Activated T-helper 1 cell treated with anti-CD3 and anti-CD28 coated beads, Interleukin-2, amount 50 U/mL, for 16 hours (primary cell): Measurements from ENCODE around the gene TMPRSS11A.

Source experiments
- DNase-seq, 2 donors: peaks; one replicate each; pipeline ENCODE4 v3.0.0-alpha.2; 2020; ENCODE audit warnings: low read depth in 1 of 2, low spot score in 1 of 2

Gene TMPRSS11A

DNA sequence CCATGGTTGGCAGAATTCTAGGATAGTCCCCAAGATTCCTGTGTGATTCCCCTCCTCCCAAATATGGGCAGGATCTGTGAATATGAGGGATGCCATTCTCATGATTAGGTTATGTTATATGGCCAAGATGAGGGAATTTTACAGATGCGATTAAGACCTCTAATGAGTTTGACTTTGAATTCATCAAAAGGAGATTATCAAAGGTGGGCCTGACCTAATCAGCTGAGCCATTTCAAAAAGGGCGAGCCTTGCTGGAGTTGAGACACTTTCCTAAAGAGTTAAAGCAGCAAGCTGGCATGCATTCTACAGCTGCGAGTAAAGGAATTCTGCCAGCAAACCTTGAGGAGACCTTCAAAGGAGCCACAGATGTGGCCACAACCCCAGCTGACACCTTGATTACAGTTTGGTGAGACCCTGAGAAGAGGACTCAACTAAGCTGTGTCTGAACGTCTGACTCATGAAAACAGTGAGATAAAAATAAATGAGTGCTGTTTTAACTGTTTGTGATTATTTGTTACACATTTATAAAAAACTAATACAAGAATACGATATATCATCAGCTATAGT is 47.8 kb downstream of the TMPRSS11A start:
- no peak for DNase-seq

DNA sequence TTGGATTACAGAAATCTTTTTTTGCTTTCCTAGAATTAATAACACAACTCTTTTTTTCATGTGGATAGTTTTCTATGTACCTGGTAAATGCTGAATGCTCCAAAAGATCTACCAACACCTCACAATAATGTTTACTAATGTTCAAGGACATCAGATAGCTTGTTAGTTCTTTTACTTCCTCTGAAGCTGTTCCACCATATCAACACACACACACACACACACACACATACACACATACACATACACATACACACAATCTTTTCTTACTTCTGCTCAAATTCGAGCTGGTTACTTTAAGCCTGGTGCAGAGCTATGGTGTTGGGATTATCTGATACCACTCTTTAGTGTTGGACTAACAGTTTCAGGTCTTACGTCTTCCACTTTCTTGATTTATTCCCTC is 51.2 kb downstream of the TMPRSS11A start:
- DNase-seq: no peak

- DNase-seq: no peak
These were observed 51.7 kb downstream of the TMPRSS11A start for GRCh38 chr4:67911638-67912037.

- DNase-seq: no peak
These were observed 52.2 kb downstream of the TMPRSS11A start for GRCh38 chr4:67911141-67911540.

GRCh38 chr4:67910585-67910905 is 52.7 kb downstream of the TMPRSS11A start:
- no peak for DNase-seq

DNA sequence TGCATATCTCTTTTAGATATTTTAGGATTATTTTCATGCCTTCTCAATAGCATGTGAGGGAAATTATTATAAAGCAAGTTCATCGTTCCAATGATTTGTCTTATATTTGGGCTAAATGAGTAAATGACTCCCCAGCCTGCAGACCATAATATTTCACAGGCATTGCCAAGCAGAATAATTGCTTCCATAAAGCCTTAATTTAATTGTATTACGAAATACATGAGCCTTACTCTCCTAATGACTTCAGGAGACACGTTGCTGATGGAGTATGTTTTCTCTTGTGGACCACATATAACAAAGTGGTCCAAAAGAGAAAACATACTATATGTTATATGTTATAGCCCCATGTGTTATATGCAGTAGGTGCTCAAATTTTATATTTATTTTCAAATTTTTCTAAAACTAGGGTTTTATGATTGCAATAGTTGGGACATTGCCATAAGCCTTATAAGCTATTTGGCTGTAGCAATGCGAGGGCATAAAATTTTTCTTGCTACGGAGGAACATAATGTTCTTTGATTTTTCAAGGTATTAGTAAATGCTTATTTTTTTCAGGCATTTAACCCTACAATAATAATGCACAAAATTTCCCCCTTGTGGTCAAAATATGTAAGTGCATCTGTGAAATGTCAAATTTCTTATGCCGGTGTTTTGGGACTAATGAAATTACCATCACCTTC is 53.2 kb downstream of the TMPRSS11A start:
- no peak for DNase-seq

DNA sequence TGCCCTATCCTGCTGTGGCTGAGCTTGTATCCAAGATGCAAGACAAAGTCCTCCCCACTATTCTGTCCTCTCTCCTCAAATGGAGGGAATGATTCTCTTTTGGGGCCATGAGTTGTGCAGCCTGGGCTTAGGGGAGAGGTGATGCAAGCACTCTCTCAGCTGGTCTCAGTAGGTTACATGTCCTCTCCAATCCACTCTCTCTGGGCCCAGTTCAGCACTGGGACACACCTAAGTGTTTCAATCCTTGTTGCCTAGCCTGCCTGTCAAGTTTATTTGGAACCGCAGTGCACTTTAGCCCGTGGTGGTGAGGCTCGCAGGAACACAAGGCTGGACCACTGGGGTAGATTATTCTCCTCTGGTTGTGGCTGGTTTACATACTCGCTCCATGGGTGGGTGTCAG is 55.6 kb downstream of the TMPRSS11A start:
- no peak for DNase-seq

DNA sequence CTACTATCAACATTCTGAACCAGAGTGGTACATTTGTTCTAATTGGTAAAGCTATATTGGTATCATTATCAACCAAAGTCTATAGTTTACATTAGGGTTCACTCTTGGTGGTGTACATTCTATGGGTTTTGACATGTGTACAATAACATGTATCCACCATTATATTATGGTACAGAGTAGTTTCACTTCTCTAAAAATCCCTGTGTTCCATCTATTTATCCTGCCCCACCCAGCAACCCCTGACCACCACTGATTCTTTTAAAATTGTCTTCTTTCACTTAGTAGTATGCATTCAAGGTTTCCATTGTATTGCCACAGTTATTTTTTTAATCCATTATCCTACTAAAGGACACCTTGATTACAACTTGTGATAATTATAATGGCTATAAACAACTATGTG is 64.2 kb downstream of the TMPRSS11A start:
- no peak for DNase-seq

GRCh38 chr4:67897686-67898085 is 65.6 kb downstream of the TMPRSS11A start:
- no peak for DNase-seq

DNA sequence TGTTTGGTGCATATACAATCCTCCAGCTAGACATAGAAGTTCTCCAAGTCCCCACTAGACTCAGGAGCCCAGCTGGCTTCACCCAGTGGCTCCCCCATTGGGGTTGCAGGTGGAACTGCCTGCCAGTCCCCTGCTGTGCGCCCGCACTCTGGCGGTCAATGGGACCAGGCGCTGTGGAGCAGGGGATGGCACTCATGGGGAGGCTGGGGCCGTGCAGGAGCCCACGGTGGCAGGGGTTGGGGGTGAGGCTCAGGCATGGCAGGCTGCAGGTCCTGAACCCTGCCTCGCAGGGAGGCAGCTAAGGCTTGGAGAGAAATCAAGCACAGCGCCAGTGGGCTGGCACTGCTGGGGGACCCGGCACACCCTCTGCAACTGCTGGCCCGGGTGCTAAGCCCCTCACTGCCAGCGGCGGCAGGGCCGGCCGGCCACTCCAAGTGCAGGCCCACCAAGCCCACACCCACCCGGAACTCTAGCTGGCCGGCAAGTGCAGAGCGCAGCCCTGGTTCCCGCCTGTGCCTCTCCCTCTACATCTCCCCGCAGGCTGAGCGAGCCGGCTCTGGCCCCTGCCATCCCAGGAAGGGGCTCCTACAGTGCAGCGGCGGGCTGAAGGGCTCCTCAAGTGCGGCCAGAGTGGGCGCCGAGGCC is 66.8 kb downstream of the TMPRSS11A start:
- no peak for DNase-seq

- no peak for DNase-seq
These were observed 68.6 kb downstream of the TMPRSS11A start for GRCh38 chr4:67894659-67895058.

DNA sequence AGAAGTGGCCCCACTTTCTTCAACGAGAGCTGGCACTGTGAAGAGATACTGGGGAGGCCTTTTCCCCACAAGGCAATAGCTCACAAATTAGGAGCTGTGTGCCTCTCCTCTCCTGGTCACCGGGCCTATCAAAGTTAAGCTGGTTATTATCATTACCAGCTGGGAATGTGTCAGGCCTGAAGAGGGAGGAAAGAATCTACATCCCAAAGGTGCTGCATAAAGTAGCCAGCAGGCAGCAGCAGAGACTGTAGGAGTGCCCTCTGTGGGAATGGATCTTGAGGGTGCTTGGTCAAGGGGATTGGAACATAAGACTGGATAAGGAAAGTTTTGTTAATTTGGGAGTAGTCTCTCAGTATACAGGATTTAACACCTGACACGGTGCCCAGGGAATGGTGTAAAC is 70.4 kb downstream of the TMPRSS11A start:
- DNase-seq: no peak

GRCh38 chr4:67892253-67892652 is 71.0 kb downstream of the TMPRSS11A start:
- DNase-seq: no peak

GRCh38 chr4:67891645-67892044 is 71.6 kb downstream of the TMPRSS11A start:
- DNase-seq: no peak

- no peak for DNase-seq
These were observed 77.0 kb downstream of the TMPRSS11A start for GRCh38 chr4:67886281-67886680.

DNA sequence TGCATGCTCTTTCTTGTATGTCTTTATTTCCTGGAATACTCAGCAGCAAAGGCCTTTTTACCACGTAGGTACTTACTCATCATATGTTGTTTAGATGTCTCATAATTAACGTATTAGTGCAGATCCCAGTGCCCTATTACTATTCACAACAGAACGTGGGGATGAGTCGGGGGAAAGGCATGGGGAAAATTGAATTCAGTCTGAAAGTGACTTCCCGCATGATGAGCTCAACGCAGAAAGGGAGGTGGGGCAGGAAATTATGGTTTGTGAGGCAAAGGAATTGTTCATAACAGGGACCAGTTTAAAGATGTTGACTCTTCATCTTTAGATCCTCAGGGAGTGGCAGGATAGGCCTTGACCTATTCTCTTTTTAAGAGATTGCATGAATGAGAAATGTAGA is 77.5 kb downstream of the TMPRSS11A start:
- no peak for DNase-seq

DNA sequence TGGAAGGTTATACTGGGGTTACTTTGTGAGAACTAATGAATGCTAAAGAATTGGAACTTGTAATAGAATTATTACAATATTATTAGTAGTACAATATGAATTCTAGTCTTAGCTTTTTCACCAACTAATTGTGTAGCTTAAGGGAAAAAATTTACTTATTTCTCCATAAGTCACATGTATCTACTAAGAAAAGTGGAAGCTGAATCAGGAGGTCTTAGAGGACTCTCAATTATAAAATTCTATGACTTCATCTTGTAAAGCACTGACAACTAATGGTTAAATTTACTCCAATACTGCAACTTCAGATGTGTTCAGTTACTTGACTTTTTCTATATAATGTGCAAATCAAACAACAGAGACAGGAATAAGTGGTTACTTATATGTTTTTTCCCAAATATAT is 78.6 kb downstream of the TMPRSS11A start:
- DNase-seq: no peak

DNA sequence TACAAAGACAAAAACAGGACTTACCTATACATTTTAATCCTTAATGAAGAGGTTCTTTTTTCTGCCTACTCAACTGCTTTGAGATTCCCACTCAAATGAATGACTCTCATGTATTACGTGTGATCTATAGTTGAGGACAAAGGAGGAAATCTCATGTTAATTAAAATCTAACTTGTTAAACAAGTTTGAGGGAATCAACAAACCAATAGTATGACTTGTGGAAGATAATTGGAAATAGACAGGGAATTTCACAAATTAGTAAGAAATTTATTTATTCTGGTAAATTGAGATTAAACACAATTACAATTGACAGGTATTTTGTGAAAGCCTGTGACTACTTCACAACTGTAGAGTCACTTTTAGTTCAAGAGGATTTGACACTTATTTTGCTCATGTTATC is 79.4 kb downstream of the TMPRSS11A start, which contains the start of gene TMPRSS11D:
TMPRSS11D (minus strand) TSS at position 101 of the 400 bp plus-strand sequence; CDS start at position 32, 69 bp downstream.
- no peak for DNase-seq

DNA sequence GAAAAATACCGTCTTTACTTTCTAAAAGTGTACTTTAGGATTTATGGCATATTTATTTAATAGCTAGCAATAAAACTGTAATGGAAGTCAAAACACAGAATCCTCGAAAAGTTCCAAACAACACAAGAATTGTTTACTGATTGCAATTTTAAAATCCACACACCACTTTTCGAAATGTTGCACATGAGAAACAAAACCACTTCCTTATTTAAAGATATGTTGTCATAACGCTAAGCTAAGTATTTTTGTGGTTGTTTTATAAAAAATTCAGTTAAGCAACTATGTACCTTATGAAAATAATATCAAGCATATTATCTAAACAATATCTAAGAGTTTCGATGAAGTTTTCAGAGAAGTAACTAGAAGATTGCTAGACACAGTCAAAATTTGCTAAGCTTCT is 79.8 kb downstream of the TMPRSS11A start:
- DNase-seq: no peak

- DNase-seq: no peak
These were observed 82.3 kb downstream of the TMPRSS11A start for GRCh38 chr4:67880866-67881610.

- DNase-seq: no peak
These were observed 83.8 kb downstream of the TMPRSS11A start for GRCh38 chr4:67879486-67879885.

DNA sequence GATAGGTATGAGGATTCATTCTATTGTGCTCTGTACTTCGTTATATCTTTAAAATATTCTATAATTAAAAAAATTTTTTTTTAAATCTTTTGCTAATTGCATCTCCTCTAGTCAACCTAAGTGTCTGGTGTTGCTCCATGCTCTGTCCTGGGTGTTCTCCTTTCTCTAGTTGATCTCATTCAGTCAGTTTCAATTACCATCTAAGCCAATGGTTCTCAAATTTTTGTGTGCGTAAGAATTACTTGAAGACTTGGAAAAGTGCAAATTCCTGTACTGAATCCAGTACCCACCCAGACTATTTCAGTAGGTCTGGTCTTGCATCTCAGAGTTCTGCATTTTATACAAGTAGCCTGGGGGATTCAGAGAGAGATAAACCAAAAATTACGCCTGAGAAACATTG is 86.2 kb downstream of the TMPRSS11A start:
- no peak for DNase-seq
